K562 (cell line): Measurements from ENCODE around the gene CDK14.

Experiments
- GABPB1 ChIP-seq: sonication (generic); formaldehyde crosslinking; IDR thresholded peaks from 2 replicates; pipeline ENCODE4 v1.8.0; 2022; ENCODE audit warnings: mild to moderate bottlenecking, missing genetic modification reagents
- TAF9B ChIP-seq: fragments of 450-650 bp; IDR thresholded peaks from 2 replicates; pipeline ENCODE4 v1.6.1; 2018; ENCODE audit warnings: mild to moderate bottlenecking; ENCODE audit not compliant: partially characterized antibody
- TF ChIP-seq, protein P1 (sequence below): sonication (generic); formaldehyde crosslinking; IDR thresholded peaks from 2 replicates; pipeline ENCODE4 v1.9.0; 2022; ENCODE audit warnings: mild to moderate bottlenecking, missing genetic modification reagents
- TF ChIP-seq, protein P2 (sequence below): fragments of 250-450 bp; sonication (Bioruptor Pico); IDR thresholded peaks from 2 replicates; pipeline ENCODE4 v1.8.0; 2022; ENCODE audit warnings: moderate library complexity, mild to moderate bottlenecking, inconsistent platforms

DNA sequence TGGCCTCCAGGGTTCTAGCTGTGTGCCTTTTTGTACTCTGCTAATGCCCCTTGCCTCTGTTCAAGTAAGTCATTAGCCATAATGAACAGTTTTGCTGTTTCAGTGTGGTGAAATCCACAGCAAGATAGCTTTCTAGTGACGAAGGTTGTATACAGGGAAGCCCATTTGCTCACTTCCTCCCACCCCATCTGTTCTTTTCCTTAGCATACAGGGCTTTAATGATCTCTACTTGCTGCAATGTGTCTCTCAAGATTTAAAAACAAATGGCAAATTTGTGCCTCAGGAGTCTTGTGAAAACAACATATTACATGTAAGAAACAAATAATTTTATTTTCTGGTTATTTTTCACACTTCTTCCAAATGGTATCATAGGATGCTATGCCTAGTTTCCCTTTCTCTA is 243.2 kb downstream of the CDK14 start:
- no peak for TF ChIP-seq TAF9B
- TF ChIP-seq, protein P1, sequence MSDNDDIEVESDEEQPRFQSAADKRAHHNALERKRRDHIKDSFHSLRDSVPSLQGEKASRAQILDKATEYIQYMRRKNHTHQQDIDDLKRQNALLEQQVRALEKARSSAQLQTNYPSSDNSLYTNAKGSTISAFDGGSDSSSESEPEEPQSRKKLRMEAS (CRISPR knock-in tag) = no peak
- TF ChIP-seq GABPB1 (CRISPR knock-in tag) = no peak
- TF ChIP-seq, protein P2, sequence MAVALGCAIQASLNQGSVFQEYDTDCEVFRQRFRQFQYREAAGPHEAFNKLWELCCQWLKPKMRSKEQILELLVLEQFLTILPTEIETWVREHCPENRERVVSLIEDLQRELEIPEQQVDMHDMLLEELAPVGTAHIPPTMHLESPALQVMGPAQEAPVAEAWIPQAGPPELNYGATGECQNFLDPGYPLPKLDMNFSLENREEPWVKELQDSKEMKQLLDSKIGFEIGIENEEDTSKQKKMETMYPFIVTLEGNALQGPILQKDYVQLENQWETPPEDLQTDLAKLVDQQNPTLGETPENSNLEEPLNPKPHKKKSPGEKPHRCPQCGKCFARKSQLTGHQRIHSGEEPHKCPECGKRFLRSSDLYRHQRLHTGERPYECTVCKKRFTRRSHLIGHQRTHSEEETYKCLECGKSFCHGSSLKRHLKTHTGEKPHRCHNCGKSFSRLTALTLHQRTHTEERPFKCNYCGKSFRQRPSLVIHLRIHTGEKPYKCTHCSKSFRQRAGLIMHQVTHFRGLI (CRISPR knock-in tag) = no peak
